ENCODE results near the gene VRK2.

The VRK2 gene

DNA sequence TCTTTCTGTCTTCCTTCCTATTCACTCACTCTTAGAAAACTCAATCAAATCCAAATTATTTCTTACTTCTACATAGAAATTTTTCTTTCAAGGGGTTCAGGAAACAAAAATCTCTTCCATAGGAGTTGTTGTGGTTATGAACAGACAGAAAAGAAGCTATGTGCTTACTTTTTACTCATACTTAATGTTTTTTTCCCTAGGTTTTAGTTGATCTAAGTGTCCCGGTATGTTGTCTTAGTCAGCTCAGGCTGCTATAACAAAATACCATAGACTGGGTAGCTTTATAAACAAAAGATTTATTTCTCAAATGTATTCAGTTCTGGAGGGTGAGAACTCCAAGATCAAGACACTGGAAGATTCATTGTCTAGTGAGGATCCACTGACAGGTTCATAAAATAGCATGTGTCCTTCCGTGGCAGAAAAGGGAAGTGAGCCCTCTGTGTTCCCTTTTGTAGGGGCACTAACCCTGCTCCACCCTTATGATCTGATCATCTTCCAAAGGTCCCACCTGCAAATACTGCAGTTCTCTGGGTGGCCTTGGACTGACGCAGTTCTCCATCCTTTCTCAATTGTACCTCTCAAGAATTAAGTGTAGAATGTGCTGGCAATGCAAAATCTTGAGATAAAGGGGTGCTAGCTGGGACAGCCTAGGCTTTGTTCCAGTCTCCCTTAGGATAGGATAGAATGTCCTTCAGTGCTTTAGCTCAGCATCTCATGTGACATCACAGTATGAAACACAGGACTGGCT is 14.4 kb upstream of the VRK2 start:
- Histone ChIP-seq H3K4me3 (ENCODE audit: low read depth, low read length) (no peak overlapping the region), H3K36me3 (ENCODE audit: control insufficient read depth, insufficient read depth, low read length) (no peaks in the 10 kb centered on the region), H3K9ac (no peak overlapping the region), H3K27ac (no peak overlapping the region), H3K27me3 (ENCODE audit: control insufficient read depth, insufficient read depth, low read length) (no peaks in the 10 kb centered on the region), H3K4me2 (ENCODE audit: low read length) (no peak overlapping the region), H3K4me1 (no peaks in the 10 kb centered on the region), H3K9me3 (ENCODE audit: control insufficient read depth, low read length) (no peaks in the 10 kb centered on the region), H2AFZ (no peak overlapping the region), H3K79me2 (no peaks in the 10 kb centered on the region)
- TF ChIP-seq, protein P1, sequence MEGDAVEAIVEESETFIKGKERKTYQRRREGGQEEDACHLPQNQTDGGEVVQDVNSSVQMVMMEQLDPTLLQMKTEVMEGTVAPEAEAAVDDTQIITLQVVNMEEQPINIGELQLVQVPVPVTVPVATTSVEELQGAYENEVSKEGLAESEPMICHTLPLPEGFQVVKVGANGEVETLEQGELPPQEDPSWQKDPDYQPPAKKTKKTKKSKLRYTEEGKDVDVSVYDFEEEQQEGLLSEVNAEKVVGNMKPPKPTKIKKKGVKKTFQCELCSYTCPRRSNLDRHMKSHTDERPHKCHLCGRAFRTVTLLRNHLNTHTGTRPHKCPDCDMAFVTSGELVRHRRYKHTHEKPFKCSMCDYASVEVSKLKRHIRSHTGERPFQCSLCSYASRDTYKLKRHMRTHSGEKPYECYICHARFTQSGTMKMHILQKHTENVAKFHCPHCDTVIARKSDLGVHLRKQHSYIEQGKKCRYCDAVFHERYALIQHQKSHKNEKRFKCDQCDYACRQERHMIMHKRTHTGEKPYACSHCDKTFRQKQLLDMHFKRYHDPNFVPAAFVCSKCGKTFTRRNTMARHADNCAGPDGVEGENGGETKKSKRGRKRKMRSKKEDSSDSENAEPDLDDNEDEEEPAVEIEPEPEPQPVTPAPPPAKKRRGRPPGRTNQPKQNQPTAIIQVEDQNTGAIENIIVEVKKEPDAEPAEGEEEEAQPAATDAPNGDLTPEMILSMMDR (IDR thresholded peaks at IDR 0.05): no peak

DNA sequence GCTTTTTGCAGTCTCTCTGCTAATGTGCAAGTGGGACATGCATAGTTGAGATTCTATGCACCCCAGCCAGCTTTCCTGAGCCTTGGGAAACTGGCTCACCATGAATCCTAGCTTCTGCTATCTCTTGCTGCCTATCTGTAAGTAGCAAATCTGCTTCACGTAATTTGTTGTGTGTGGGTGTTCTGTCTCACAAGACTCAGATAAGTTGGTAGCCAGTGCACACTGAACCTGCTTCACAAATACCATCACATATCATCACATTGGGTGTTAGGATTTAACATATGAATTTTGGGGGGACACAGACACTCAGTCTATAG is 13.9 kb upstream of the VRK2 start:
- Histone ChIP-seq H3K79me2 (no peaks in the 10 kb centered on the region), H3K4me1 (no peaks in the 10 kb centered on the region), H3K27ac (no peak overlapping the region)

DNA sequence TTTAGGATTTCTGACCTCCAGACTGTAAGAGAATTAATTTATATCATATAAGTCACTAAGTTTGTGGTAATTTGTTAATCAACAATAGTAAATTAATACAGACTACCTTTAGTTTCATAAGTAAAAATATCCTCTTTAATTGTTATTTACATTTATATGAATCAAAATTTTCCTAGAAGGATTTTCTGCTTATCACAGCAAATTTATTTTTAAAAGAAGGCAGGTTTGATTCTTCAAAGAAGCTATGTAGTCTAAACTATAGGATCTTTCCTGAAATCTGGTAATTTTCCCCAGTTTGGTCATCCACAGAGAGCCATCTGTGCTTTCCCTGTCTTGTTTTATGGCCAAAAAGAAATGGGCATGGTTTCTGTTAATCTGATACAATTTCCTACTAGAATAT is 13.1 kb upstream of the VRK2 start:
- TF ChIP-seq, protein P1 (IDR thresholded peaks at IDR 0.05): no peak
- Histone ChIP-seq H2AFZ (no peak overlapping the region), H3K4me1 (no peaks in the 10 kb centered on the region), H3K9ac (no peak overlapping the region), H3K4me2 (ENCODE audit: low read length) (no peak overlapping the region), H3K9me3 (ENCODE audit: control insufficient read depth, low read length) (no peaks in the 10 kb centered on the region), H3K27me3 (ENCODE audit: control insufficient read depth, insufficient read depth, low read length) (no peaks in the 10 kb centered on the region), H3K27ac (no peak overlapping the region), H3K79me2 (no peaks in the 10 kb centered on the region), H3K4me3 (ENCODE audit: low read depth, low read length) (no peak overlapping the region), H3K36me3 (ENCODE audit: control insufficient read depth, insufficient read depth, low read length) (no peaks in the 10 kb centered on the region)

More for the DNA sequence above, 13.9 kb upstream of the VRK2 start:
- no peaks in the 10 kb centered on the region for H3K27me3 ChIP-seq (ENCODE audit: control insufficient read depth, insufficient read depth, low read length)
- no peak overlapping the region for H2AFZ ChIP-seq
- no peaks in the 10 kb centered on the region for H3K9me3 ChIP-seq (ENCODE audit: control insufficient read depth, low read length)
- no peak overlapping the region for H3K4me2 ChIP-seq (ENCODE audit: low read length)
- H3K9ac ChIP-seq: no peak overlapping the region
- no peak overlapping the region for H3K4me3 ChIP-seq (ENCODE audit: low read depth, low read length)
- H3K36me3 ChIP-seq (ENCODE audit: control insufficient read depth, insufficient read depth, low read length): no peaks in the 10 kb centered on the region
- TF ChIP-seq, protein P1 (IDR thresholded peaks at IDR 0.05): no peak

DNA sequence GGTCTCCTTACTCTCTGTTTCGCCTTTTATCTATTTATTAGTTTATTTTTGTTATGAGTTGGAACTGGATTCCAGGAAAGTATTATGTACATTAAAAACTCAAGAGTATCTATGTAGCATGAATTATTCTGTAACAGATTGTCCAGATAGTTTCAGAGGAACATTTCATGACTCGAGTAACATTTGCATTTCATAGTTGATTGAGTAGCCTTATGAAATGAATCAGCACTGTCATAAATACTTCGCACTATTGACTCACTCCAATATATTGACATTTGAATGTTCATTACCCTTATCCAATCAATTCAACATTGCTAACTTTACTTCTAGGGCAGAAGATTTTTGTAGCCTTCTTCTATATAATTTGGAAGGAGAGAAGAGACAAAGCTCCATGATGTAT is 11.3 kb upstream of the VRK2 start:
- H3K36me3 ChIP-seq (ENCODE audit: control insufficient read depth, insufficient read depth, low read length): no peaks in the 10 kb centered on the region
- TF ChIP-seq, protein P1 (IDR thresholded peaks at IDR 0.05): no peak
- no peaks in the 10 kb centered on the region for H3K79me2 ChIP-seq
- no peaks in the 10 kb centered on the region for H3K9me3 ChIP-seq (ENCODE audit: control insufficient read depth, low read length)
- H3K27ac ChIP-seq: no peak overlapping the region
- H3K4me3 ChIP-seq (ENCODE audit: low read depth, low read length): no peak overlapping the region
- no peak overlapping the region for H2AFZ ChIP-seq
- no peak overlapping the region for H3K4me2 ChIP-seq (ENCODE audit: low read length)
- no peaks in the 10 kb centered on the region for H3K27me3 ChIP-seq (ENCODE audit: control insufficient read depth, insufficient read depth, low read length)
- H3K9ac ChIP-seq: no peak overlapping the region
- no peaks in the 10 kb centered on the region for H3K4me1 ChIP-seq

DNA sequence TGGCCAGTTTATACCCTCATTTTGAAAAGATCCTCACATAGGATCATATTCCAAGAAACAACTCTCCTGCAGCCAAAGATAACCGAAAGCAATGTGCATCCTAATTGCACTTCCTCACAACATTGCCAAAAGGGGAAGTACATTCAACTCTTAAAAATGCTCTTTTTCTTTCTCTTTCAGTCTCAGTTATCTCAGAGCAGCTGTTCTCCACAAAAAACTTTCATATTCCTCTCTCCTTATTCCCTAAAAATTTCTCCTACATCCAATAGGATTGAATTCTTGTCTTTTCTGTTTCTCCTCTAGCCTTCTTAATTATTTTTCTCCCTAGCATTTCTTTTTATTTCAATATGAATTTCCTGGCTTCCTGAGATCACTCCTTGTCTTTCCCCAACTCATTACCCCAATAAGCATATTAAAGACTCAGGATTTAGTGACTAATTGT is 7.4 kb upstream of the VRK2 start:
- Histone ChIP-seq H3K4me2 (ENCODE audit: low read length) (no peak overlapping the region), H3K27ac (no peak overlapping the region), H2AFZ (no peak overlapping the region)

More for the DNA sequence above, 7.4 kb upstream of the VRK2 start:
- no peaks in the 10 kb centered on the region for H3K79me2 ChIP-seq
- H3K4me3 ChIP-seq (ENCODE audit: low read depth, low read length): no peak overlapping the region
- TF ChIP-seq, protein P1 (IDR thresholded peaks at IDR 0.05): no peak
- H3K27me3 ChIP-seq (ENCODE audit: control insufficient read depth, insufficient read depth, low read length): no peaks in the 10 kb centered on the region
- H3K36me3 ChIP-seq (ENCODE audit: control insufficient read depth, insufficient read depth, low read length): no peaks in the 10 kb centered on the region
- peaks cover 3% of the 10 kb centered on the region for H3K4me1 ChIP-seq
- no peak overlapping the region for H3K9ac ChIP-seq
- H3K9me3 ChIP-seq (ENCODE audit: control insufficient read depth, low read length): no peaks in the 10 kb centered on the region

Data from parathyroid adenoma (tissue), 2 donors.